ENCODE results near the gene CD81.
"Not testable (repeated sequence)": the region's sequence is repeated elsewhere in the genome, so short reads cannot be mapped to it uniquely, and the experiment has no call there.

CD81 gene

DNA sequence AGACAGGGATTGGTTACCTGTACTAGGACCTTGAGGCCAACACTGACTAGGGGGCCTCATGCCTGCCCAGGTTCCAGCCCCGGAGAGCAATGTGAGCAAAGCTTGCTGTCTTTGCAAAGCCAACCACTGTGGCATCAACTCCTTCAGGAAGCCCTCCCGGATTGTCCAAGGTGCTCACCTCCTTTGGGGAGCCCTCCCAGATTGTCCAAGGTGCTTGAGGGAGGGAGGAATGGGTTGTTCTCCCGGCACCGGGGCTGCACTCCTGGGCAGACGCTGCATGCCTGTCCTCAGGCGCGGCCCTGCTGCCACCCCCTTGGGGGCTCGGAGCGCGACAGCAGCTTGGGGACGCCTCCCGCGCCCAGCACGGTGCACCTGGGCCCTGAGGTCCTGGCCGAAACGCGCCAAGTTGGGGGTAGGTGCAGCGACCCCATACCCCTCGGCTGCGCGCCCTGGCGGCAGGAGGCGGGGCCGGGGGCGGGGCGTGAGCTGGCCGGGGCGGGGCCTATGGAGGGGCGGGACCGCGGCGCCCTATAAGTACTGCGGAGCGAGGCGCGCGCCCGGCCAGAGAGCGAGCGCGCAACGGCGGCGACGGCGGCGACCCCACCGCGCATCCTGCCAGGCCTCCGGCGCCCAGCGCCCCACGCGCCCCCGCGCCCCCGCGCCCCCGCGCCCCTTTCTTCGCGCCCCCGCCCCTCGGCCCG, at the start of gene CD81:
CD81 (plus strand) TSS at position 560 of the 701 bp plus-strand sequence. CDS start 240 bp downstream, outside the sequence.
- DNase-seq (ENCODE audit: low read depth), result peak; percentile 63

DNA sequence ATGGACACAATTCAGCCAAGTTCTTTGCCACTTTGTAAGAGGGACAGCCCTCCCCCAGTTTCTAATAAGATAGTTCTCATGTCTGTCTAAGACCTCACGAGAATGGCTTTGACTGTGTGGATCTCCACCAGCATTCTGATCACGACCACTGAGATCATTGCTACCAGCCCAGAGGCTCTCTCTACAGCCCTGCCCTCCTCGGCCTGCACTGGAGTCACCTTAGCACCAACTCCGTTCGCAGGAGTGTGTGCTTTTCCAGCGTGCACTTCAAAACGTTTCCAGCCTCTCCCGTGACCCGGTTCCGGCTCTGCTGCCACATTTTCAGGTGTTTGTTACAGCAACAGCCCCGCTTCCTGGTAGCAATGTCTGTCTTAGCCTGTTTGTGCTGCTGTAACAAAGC, 49.1 kb upstream of the CD81 start:
- DNase-seq (ENCODE audit: low read depth), result no peak

GRCh38 chr11:2328656-2329354, 48.3 kb upstream of the CD81 start:
- no peak for DNase-seq (ENCODE audit: low read depth)

DNA sequence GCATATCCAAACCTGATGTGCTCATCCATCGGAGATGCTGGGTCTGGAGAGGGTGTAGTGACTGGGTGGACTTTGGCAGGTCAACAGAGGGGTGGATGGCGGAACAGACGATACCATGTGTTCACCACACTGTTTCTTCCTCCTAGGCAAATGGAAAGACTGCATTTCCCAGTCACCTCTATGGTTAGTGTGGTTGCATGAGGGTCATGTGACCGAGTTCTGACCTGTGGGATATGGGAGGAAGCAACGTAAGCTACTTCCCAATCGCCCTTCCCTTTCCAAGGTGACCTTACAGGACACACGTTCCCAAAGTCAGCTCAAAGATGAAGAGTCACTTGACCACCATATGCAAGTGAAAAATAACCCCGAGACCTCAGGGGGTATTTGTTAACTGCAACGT, 47.6 kb upstream of the CD81 start:
- no peak for DNase-seq (ENCODE audit: low read depth)

DNA sequence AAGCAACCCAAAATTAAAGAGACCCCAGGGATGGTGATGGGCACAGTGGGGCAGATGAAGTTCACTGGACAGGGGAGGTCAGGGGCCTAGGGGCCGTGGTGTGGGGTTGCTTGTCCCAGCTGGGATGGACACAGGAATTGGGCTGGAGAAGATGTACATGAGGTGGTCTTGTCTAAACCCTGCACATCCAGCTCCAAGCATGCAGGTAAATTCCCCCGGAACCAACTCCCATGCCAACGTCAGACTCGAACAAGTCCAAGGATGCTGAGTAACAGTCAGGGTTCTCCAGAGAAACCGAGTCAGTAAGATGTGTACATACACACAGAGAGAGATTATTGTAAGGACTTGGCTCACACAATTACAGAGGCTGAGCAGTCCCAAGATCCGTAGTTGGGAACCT, 46.4 kb upstream of the CD81 start:
- no peak for DNase-seq (ENCODE audit: low read depth)

- no peak for DNase-seq (ENCODE audit: low read depth)
Measured at GRCh38 chr11:2331404-2331803, 45.7 kb upstream of the CD81 start.

- DNase-seq (ENCODE audit: low read depth), result not testable (repeated sequence)
Measured at GRCh38 chr11:2332569-2332968, 44.5 kb upstream of the CD81 start.

GRCh38 chr11:2333486-2334205, 43.5 kb upstream of the CD81 start:
- DNase-seq (ENCODE audit: low read depth), result not testable (repeated sequence)

DNA sequence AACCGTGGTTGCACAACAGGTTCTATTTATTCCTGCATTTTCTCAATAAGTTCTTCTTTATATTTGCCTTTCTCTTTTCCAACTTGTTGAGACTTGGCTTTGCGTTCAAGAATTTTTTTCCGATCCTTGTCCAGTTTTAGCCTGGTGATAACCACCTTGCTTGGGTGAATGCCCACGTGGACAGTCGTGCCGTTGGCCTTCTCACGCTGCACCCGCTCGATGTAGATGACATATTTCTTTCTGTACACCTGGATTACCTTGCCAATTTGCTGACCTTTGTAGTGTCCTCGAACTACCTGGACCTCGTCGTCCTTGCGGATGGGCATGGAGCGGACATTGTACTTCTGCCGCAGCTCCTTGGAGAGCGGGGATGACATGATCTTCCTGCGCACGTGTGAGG, 41.8 kb upstream of the CD81 start:
- DNase-seq (ENCODE audit: low read depth), result not testable (repeated sequence)

DNA sequence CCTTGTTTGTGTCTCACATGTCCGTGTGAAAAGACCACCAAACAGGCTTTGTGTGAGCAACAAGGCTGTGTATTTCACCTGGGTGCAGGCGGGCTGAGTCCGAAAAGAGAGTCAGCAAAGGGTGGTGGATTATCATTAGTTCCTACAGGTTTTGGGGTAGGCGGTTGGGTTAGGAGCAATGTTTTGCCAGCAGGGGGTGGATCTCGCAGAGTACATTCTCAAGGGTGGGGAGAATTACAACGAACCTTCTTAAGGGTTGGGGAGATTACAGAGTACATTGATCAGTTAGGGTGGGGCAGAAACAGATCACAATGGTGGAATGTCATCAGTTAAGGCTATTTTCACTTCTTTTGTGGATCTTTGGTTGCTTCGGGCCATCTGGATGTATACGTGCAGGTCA, 38.4 kb upstream of the CD81 start:
- not testable (repeated sequence) for DNase-seq (ENCODE audit: low read depth)

DNA sequence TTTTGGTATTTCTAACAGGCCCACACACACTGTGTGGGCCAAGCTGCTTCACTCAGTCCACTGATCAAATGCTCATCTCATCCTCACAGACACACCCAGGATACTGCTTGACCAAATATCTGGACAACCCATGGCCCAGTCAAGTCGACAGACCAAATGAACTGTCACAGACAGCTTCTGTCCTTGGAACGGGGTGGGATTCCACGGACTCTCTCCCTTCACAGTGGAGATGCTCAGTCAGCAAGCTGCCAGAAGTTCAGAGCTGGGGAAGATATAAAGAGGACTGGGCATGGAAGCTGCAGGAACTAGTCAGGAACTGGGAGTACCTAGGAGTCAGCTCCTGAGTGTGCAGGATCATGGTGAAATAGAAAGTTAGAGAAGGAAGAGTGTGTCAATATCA, 34.6 kb upstream of the CD81 start:
- no peak for DNase-seq (ENCODE audit: low read depth)

GRCh38 chr11:2342981-2343380, 34.1 kb upstream of the CD81 start:
- no peak for DNase-seq (ENCODE audit: low read depth)

DNA sequence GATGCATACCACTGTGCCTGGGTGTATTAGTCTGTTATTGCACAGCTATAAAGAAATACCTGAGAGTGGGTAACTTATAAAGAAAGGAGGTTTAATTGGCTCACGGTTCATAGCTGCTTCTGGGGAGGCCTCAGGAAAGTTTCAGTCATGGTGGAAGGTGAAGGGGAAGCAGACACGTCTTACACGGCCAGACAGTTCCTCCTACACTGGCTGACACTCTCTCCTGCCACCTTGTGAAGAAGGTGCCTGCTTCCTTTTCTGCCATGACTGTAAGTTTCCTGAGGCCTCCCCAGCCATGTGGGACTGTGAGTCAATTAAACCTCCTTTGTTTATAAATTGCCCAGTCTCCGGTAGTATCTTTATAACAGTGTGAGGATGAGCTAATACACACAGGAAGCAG, 33.6 kb upstream of the CD81 start:
- no peak for DNase-seq (ENCODE audit: low read depth)

DNA sequence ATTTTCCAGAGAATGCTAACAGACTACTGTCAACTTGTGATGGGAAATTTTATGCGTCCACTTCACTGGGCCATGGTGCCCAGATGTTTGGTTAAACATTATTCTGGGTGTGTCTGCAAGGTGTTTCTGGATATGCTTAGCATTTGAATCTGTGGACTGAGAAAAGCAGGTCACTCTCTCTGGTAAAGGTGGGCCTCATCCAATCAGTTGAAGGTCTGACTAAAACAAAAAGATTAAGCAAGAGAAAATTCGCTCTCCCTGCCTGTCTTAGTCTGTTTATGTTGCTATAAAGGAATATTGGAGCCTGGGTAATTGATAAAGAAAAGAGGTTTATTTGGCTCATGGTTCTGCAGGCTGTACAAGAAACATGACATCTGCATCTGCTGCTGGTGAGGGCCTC, 32.1 kb upstream of the CD81 start:
- DNase-seq (ENCODE audit: low read depth), result no peak

- DNase-seq (ENCODE audit: low read depth), result no peak
Measured at GRCh38 chr11:2346014-2346413, 31.1 kb upstream of the CD81 start.

GRCh38 chr11:2346586-2347307, 30.4 kb upstream of the CD81 start:
- DNase-seq (ENCODE audit: low read depth), result no peak

GRCh38 chr11:2347308-2347830, 29.7 kb upstream of the CD81 start:
- DNase-seq (ENCODE audit: low read depth), result no peak

DNA sequence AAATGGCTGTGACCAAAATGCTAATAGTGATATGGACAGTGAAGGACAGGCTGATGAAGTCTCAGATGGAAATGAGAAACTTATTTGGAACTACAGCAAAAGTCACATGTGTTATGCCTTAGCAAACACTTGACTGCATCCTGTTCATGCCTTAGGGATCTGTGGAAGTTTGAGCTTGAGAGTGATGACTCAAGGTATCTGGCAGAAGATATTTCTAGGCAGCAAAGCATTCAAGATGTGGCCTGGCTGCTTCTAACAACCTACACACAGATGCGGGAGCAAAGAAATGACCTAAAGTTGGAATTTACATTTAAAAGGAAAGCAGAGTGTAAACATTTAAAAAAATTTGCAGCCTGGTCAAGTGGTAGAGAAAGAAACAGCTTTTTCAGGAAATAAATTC, 28.1 kb upstream of the CD81 start:
- no peak for DNase-seq (ENCODE audit: low read depth)

- DNase-seq (ENCODE audit: low read depth), result no peak
Measured at GRCh38 chr11:2351701-2352100, 25.4 kb upstream of the CD81 start.

GRCh38 chr11:2352420-2352819, 24.7 kb upstream of the CD81 start:
- no peak for DNase-seq (ENCODE audit: low read depth)

GRCh38 chr11:2355000-2355644, 22.0 kb upstream of the CD81 start:
- no peak for DNase-seq (ENCODE audit: low read depth)

GRCh38 chr11:2357246-2357645, 19.9 kb upstream of the CD81 start:
- DNase-seq (ENCODE audit: low read depth), result no peak
